Liver (tissue), 3 donors: ENCODE results near the gene KIF3B.
A peak's percentile ranks its signal among the peaks of the same experiment; 100 is the strongest.

Experiments
- ATF3 ChIP-seq: IDR thresholded peaks from 2 replicates; pipeline ENCODE4 v1.6.1; 2016; ENCODE audit warnings: antibody characterized with exemption
- CTCF ChIP-seq: fragments of 150-350 bp; IDR thresholded peaks from 2 replicates; pipeline ENCODE4 v1.5.1; 2017; ENCODE audit warnings: improper control_type of control experiment, low read depth, low read length; ENCODE audit not compliant: missing input control
- EGR1 ChIP-seq, 2 donors: IDR thresholded peaks; 2 replicates each; pipeline ENCODE4 v1.6.1; 2016 to 2018; ENCODE audit warnings: antibody characterized with exemption in 2 of 2, low read depth in 2 of 2
- FOXA1 ChIP-seq: IDR thresholded peaks from 2 replicates; pipeline ENCODE4 v1.6.1; 2016; ENCODE audit warnings: antibody characterized with exemption
- GABPA ChIP-seq, 2 donors: IDR thresholded peaks in 1 of 2; conservative IDR thresholded peaks in 1 of 2; 2 replicates each; pipeline ENCODE4 v1.6.1; 2016; ENCODE audit warnings: antibody characterized with exemption in 2 of 2, mild to moderate bottlenecking in 1 of 2, moderate library complexity in 1 of 2
- HNF4G ChIP-seq: IDR thresholded peaks from 2 replicates; pipeline ENCODE4 v1.6.1; 2016; ENCODE audit warnings: antibody characterized with exemption
- JUND ChIP-seq, 2 donors: IDR thresholded peaks; 2 replicates each; pipeline ENCODE4 v1.6.1; 2016; ENCODE audit warnings: antibody characterized with exemption in 2 of 2
- RAD21 ChIP-seq, 2 donors: IDR thresholded peaks; 2 replicates each; pipeline ENCODE4 v1.6.1; 2016; ENCODE audit warnings: antibody characterized with exemption in 2 of 2, mild to moderate bottlenecking in 2 of 2
- REST ChIP-seq: IDR thresholded peaks from 2 replicates; pipeline ENCODE4 v1.6.1; 2016; ENCODE audit warnings: antibody characterized with exemption, mild to moderate bottlenecking
- RXRA ChIP-seq, 2 donors: IDR thresholded peaks; 2 replicates each; pipeline ENCODE4 v1.6.1; 2017 to 2018; ENCODE audit warnings: antibody characterized with exemption in 2 of 2, mild to moderate bottlenecking in 1 of 2
- YY1 ChIP-seq: IDR thresholded peaks from 2 replicates; pipeline ENCODE4 v1.6.1; 2016; ENCODE audit warnings: antibody characterized with exemption, mild to moderate bottlenecking
- donor health status: healthy.
- donor health status: healthy.

- TF ChIP-seq CTCF (no peak), REST (no peak), JUND (IDR thresholded peaks at IDR 0.05) (no peak), YY1 (no peak), GABPA (IDR thresholded peaks at IDR 0.05 in 1 of 2, conservative IDR thresholded peaks at IDR 0.05 in 1 of 2) (no peak), ATF3 (no peak), RXRA (IDR thresholded peaks at IDR 0.05) (peak in 1 of 2 donors; percentile 22), RAD21 (IDR thresholded peaks at IDR 0.05) (peak; percentile 24 to 55), HNF4G (no peak), FOXA1 (no peak), EGR1 (IDR thresholded peaks at IDR 0.05; ENCODE audit: low read depth in 2 of 2) (no peak)
These were observed 5.0 kb downstream of the KIF3B start for GRCh38 chr20:32282461-32282860.
